ENCODE data around the gene EYA2.

EYA2 gene

DNA sequence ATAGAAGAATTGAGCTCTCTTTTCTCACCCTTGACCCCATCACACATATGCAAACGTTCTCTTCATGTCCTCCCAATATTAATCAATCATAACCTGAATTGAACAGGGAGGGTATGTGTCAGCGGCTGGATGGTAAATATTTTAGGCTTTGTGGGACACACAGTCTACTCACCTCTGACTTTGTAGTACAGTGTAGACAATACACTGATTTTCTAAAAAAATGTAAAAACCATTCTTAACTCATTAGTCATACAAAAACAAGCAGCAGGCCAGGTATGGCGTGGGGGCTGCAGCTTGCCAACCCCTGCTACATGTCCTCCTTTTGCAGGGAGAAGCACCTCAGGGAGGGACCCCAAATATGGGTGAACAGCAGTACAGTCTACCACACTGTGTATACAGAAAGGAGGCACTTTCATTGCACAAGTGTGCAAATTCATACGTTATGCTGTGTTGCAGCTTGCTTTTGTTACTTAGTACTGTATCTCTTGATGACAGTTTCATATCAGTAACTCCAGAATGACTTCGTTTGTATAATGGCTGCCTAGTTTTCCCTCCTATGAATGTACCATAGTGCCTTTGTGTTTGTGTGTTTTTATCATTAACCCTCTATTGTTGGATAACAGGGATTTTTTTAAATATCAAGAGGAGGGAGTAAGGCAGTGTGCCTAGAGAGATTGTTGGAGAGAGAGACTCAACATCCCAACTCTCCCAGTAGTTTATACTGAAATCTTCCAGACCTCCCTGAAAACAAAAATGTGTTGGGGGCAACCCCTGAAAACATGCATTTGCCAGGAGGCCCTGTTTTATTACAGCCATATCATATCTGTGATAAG is 247.5 kb downstream of the EYA2 start:
- no peak for DNase-seq (ENCODE audit: low spot score)

DNA sequence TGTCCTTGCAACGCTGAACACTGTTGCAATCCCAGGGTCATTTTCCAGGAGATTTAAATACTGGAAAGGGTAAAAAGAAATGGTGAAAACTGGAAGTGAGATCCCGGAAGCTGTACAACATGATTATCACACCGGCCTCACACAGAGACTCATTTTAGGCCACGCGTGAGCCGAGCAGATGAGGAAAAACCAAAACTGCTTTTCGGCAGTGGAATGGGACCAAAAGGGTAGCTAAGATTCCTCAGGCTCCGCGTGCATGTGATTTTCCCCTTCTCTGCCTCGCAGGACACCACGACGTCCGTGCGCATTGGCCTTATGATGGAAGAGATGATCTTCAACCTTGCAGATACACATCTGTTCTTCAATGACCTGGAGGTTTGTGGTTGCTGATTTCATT is 248.1 kb downstream of the EYA2 start:
- DNase-seq (ENCODE audit: low spot score): no peak

DNA sequence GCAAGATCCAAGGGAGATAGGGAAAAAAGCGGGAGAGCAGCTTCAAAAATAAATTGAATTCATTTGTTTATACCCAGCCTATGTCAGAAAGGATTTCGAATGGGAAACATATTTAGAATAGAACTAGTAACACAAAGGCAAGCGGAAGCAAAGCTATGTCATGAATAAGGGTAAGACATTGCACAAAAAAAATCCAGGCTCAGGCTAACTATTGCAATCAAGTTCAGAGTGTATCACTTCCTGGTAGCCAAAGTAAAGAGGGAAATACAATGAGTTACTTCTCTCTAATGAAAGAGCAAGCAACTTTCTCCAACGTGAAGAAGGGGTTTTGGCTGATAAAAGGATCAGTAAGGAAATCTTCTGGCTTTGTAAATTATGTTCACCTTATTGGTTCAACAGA is 249.0 kb downstream of the EYA2 start:
- DNase-seq (ENCODE audit: low spot score): no peak

DNA sequence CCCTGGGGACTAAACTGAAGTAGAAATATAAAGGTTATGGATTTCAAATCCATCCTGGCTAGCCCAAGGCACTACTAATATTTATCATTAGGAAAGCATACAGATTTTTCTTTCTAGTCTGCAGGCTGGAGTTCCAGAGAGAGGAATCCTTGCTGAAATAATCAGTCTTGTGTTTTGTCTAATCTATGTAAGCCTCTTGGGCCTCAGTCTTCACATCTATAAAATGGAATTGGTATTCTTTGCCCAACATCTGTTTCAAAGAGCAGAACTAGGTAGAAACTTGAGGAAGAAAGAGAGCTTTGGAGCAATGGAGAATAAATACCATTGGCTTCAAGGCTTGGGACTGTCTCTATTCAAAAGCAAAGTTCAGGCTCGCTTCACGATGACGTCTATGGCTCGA is 249.8 kb downstream of the EYA2 start:
- no peak for DNase-seq (ENCODE audit: low spot score)

DNA sequence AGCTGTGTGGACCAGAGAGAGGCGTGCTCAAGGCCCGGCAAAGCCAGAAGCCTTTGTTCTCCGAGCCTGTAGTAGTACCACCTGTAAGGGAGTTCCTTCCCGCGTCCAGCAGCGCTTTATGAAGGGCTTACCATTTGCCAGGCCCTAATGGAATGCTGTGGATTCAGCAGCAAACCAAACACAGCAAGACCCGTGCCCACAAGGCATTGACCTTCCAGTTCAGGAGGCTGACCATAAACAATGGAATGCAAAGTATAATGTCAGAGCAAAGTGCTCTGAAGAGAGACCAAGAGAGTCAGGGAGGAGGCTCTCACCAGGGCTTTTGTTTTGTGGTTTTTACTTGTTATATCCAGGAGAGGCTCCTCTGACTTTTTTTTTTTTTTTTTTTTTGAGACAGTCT is 252.0 kb downstream of the EYA2 start:
- DNase-seq (ENCODE audit: low spot score): no peak

DNA sequence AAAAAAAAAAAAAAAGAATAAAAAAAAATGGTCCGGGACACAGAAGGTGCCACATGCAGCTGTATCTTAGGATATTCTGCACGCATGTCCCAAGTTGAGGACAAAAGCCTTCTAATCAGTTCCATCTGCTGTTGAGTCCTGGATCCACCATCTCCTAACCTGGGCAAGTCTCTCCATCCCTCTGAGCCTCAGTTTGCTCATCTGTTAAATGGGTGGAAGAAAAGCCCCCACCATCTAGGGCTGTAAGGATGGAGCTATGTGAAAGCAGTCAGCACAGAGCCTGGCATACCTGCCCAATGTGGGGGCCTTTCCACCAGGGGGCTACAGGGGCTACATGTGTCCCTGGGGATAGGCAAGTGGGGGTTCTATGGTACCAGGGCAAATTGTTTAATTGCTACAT is 253.4 kb downstream of the EYA2 start:
- DNase-seq (ENCODE audit: low spot score): no peak

DNA sequence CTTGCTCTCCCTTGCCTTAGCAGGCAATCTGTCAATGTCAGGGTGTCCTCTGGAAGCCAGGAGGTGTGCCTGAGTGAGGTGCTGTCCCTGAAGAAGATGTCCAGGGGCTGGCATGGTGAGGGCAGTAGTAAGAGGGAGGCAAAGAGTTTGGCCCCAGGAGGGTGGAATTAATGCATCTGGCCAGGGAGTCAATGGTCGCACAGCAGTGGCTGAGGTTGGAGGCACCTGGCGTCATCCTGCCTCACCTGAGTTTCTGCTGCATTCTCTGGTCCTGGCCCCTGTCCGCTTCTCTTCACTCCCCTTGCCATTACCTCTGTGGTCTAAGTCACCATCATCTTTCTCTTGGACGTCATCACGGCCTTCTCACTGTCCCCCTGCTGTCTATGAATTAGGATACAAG is 255.3 kb downstream of the EYA2 start:
- no peak for DNase-seq (ENCODE audit: low spot score)

DNA sequence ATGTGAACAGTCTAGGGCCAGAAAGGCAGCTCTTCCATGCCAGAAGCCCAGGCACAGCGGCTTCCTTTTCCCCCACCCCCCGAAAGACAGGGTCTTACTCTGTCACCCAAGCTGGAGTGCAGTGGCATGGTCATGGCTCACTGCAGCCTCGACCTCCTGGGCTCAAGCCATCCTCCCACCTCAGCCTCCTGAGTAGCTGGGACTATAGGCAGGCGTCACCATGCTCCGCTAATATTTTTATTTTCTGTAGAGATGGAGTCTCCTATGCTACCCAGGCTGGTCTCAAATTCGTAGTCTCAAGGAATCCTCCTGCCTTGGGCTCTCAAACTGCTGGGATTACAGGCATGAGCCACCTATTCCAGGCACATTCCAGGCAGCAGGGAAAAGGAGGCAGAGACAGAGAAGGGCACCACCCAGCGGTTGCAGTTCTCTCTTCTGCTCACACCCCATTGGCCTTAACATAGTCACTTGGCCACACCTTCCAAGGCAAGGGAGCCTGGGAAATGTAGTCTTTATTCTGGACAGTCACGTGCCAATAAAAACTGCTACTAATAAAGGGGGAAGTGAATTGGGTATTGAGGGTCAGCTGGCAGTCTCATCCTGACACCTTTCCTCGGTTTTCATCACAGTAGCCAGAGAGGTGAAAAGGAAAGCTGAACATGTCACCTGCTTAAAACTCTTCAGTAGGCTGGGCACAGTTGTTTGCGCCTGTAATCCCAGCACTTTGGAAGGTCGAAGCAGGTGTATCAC is 255.9 kb downstream of the EYA2 start:
- DNase-seq (ENCODE audit: low spot score): peak; percentile 24

DNA sequence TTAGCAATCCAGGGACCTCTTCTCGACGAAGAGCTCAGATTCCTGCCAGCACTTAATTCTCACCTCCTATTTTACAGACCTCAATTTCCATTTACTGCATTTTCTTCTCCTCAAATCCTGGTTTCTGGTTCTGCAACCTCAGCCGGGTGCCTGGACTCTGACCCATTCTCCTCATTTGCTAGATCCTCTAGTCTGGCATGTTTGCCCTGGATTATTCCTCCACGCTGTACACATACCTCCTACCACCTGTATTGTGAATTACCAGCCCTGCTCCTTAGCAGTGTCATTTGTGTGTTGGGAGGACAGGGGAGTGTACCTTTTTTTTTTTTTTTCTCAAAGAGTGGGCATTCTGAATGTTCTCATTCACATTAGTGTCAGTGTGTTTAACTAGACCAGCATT is 257.4 kb downstream of the EYA2 start:
- DNase-seq (ENCODE audit: low spot score): no peak

DNA sequence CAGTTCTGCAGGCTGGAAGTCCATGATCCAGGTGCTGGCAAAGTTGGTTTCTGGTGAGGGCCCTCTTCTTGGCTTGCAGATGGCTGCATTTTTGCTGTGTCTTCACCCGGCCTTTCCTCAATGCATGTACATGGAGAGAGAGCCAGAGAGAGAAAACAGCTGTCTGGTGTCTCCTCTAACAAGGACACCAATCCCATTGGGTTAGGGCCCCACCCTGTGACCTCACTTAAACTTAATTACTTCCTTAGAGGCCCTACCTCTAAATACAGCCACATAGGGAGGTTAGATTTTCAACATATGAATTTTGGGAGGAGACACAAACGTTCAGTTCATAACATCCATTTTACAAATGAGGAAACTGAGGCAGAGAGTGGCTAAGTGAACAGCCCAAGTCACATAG is 259.4 kb downstream of the EYA2 start:
- no peak for DNase-seq (ENCODE audit: low spot score)

DNA sequence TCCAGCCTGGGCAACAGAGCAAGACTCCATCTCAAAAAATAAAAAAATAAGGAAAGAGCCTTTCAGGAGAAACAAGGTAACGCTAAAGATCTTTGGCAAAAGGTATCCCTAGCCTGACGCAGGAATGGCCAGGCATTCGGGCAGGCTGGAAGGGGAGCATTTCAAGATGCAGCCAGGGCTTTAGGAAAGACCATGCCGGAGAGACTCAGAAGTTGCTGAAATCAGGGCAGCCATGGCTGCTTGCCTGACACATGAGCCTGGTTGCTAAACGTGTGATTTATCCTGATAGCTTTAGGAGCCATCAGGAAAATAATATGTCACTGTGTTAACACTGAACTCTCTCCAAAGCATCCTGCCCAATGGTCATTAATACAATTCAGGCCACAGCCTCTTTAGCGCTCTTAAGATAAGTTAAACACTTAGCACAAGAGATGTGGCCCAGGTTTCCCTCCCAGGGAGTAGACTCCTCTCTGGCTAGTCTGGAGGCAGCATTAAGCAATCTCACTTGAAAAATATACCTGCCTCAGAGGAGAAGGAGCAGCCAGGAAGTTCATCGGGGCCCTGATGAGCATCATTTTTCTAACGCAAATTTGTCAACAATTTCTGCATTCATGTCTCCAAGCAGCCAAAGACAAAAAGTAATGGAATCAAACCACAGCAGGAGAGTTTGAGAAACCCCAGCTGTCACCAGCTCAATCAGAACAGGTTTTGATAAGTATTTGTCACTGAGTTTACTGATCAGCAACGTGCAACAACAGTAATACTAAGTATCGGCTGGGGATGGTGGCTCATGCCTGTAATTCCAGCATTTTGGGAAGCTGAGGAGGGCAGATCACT is 261.9 kb downstream of the EYA2 start:
- no peak for DNase-seq (ENCODE audit: low spot score)

DNA sequence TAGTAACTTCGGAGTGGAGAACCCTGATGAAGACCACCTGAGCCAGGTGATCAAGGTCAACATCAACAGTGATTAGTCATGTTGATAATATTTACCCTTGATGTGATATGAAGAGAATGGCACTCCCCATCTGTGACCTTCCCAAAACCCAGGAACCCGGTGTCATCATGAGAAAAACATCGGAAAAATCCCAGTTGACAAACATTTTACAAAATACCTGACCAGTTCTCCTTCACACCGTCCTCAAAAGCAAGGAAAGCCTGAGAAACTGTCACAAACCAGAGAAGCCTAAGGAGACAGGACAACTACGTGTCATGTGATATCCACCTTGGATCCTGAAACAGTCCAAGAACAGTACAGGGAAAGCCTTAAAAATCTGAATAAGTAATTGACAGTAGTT is 264.5 kb downstream of the EYA2 start:
- no peak for DNase-seq (ENCODE audit: low spot score)

DNA sequence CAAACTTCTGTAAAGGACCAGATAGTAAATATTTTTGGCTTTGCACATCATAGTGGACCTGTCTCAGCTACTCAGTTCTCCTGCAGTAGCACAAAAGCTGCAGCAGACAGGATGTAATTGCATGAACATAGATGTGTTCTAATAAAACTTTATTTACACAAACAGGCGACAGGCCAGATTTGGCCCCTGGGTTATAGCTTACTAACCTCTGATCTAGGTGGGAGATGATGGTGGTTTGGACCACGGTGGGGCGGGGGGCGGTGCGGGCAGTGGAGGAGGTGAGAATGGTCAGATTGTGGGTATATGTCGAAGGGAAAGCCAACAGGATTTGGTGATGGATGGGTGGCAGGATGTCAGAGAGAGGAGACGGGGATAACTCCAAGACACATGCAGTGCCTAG is 265.6 kb downstream of the EYA2 start:
- no peak for DNase-seq (ENCODE audit: low spot score)

DNA sequence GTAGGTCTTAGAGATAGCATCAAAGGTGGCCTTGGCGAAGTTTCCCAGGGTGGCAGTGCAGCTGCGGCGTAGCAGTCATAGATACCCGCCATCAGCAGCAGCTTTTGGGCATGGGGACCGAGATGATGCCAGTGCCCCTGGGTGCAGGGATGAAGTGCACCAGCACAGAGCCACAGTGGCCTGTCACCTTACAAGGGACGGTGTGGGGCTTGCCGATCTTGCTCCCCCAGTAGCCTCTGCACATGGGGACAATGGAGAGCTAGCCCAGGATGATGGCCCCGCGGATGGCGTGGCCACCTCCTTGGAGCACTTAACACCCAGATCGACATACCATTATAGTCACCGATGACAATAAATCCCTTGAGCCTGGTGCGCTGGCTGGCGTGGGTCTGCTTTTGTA is 266.3 kb downstream of the EYA2 start:
- no peak for DNase-seq (ENCODE audit: low spot score)

DNA sequence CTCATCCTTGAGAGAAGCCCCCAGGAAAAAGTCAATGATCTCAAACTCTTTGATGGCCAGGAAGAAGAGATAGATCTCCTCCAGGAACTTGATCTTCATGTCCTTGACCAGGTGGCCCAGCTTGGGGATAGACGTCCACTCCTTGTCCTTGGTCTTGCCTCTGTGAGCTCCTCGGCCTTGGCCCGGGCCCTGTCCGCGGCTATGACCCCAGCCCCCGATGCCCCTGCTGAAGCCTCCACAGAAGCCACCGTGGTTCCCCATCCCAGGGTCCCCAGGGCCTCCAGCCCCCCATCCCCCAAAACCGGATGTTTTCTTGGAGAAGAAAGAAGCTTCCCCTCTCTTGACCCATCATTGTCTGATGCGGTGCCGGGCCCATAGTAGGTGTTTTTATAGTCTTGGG is 266.8 kb downstream of the EYA2 start:
- no peak for DNase-seq (ENCODE audit: low spot score)

DNA sequence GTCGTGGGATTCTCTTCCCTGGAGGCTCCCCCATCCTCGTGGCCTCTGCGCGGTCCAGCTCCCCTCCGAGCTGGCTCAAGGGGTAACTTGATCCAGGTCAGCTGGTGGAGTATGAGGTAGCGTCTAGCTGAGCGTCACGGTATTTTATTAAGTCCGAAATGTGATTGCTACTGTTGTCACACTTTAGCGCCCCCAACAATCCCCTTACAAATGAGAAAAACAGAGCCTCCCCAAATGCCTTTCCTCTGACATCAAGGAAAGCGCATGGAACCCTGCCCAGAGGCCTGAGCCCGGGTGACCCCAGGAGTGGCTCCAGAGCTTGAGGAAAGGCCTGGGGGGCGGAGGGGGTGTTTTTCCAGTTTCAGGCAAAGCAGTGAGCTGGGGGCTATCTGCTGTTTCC is 269.5 kb downstream of the EYA2 start:
- no peak for DNase-seq (ENCODE audit: low spot score)

DNA sequence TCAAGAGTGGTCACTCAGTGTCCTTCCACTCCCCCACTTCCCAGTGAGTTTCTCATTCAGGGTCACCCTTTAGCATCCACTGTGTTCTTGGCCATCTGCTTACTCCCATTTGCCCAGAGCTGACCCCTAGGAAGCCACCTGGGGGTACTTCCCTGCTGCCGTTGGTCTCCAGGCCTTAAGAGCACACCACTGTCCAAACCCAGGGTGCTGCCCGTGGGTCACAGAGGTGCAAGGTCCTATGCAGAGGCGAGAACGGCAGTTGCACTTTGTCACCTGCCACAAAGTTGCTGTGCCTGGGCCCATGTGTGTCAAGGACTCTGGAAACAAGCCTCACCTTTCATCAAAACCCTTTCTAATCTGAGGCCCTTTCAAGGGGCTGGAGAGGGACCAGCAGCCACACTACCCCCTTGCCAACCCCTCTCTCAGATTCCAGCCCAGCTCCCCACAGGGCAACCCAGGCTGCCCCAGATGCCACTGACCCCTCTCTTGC is 270.8 kb downstream of the EYA2 start:
- DNase-seq (ENCODE audit: low spot score): no peak

DNA sequence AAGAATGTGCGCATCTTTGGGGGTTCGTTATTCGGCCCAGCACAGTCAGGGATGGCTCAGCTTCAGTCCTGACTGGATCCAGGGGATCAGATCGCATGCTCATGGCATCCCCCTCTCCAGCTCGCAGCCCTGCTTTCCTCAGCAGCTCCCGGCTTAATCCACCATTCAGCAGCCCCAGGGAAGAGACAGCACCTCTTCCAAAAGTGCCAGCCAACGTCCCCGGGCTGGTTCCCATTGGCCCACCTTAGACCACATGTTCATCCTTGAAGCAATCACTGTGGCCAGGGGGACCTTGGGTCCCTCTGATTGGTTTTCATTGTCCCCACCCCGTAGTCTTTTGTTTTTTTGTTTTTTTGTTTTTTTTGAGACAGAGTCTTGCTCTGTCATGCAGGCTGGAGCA is 273.2 kb downstream of the EYA2 start:
- DNase-seq (ENCODE audit: low spot score): no peak

DNA sequence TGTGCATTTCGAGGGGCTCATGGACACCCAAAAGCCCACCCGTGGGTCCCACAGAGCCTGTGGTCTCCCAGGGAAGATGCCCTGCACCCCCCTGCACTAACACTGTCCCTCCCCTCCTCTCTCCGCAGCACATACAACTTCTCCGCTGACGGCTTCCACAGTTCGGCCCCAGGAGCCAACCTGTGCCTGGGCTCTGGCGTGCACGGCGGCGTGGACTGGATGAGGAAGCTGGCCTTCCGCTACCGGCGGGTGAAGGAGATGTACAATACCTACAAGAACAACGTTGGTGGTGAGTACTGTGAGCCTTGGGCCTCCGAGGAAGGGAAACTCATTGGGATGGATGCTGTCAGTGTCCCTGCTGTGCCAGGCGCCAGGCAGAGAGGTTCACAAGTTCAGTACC is 277.9 kb downstream of the EYA2 start:
- no peak for DNase-seq (ENCODE audit: low spot score)

DNA sequence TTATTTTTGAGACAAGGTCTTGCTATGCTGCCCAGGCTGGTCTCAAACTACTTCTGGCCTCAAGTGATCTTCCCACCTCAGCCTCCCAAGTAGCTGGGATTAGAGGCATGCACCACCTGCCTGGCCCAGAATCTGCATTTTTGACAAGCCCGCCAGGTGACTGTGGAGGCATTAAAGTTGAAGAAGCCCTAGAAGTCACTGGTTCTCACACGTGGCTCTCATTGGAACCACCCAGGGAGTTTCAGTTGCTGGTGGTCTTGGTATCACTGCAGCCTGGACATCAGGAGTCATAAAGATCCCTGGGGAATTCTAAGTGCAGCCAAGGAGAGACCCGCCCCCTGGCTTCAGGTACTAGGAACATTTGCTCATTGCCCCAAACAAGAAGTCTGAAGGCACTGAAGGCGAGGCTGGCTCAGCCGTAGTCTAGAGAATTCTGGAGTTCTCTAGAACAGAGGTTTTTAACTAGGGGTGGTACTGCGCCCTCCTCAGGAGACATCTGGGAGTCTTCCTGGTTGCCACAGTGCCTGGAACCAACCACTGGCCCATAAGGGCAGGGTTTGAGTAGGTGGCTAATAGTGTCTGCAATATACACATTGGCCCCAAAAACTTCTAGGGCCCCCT is 279.1 kb downstream of the EYA2 start:
- no peak for DNase-seq (ENCODE audit: low spot score)

DNA sequence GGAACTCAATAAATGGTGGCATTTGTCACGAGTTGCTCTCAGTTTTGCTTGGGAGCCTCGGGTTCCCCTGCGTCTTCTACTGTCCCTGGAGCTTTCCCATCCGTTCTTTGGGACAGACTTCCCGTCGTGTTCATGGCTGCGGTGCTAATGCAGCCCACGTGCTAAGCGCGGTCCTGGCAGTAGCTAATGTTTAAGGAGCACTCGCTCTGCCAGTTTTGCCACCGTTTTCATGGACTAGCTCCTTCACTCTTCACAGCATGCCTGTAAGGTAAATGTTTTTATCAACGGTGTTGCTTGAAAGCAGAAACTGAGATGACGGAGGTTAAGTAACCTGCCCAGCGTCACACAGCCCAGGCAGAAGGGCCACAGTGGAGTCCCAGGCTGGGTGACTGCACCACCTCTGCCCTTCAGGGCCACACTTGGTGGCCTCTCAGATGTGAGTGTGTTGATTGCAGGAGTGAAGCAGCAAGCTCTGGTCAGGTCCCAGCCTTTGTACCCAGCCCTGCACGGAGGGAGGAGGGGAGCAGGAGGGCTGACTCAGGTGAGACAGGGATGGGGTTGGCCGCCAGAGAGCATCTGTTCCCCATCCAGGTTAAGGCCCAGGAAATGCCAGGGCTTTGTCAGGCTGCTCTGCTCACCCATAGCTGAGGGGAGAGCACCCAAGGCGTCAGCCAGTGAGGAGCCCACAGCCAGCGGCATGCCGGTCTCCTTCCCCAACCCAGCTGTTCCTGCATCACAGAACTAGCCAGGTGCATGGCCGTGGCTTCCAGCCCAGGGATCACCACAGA is 280.0 kb downstream of the EYA2 start:
- no peak for DNase-seq (ENCODE audit: low spot score)
